NCI-H446 treated with DMSO at 0.1 percent for 48 hours (cell line): Measurements from ENCODE around the gene FUT7.
"Not testable (repeated sequence)": the region's sequence is repeated elsewhere in the genome, so short reads cannot be mapped to it uniquely, and the experiment has no call there.

Experiments used
- DNase-seq: peaks from one replicate; lab custom pipeline; 2025; lab: John Stamatoyannopoulos, UW

The FUT7 gene

GRCh38 chr9:137066096-137066861 is 34.4 kb upstream of the FUT7 start:
- DNase-seq = no peak

GRCh38 chr9:137065336-137065967 is 33.6 kb upstream of the FUT7 start:
- DNase-seq = no peak

- DNase-seq = no peak
Measured at GRCh38 chr9:137064880-137065164, 32.9 kb upstream of the FUT7 start.

GRCh38 chr9:137064027-137064879 is 32.4 kb upstream of the FUT7 start:
- DNase-seq = no peak

GRCh38 chr9:137063311-137064026 is 31.6 kb upstream of the FUT7 start:
- no peak for DNase-seq

GRCh38 chr9:137062798-137063197 is 30.9 kb upstream of the FUT7 start:
- DNase-seq = not testable (repeated sequence)

- no peak for DNase-seq
Measured at GRCh38 chr9:137062384-137062783, 30.5 kb upstream of the FUT7 start.

- DNase-seq = no peak
Measured at GRCh38 chr9:137058521-137059234, 26.8 kb upstream of the FUT7 start.

DNA sequence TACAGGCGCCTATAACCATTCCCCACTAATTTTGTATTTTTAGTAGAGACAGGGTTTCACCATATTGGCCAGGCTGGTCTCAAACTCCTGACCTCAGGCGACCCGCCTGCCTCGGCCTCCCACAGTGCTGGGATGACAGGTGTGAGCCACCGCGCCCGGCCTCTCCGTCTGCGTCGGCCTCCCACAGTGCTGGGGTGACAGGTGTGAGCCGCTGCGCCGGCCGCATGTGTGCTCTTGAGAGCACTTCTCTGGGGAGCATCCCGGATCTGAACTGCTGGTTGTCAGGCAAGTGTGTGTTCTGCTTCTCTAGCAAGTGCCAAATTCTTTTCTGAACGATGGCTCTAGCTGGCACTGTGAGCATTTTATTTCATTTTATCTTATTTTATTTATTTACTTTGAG is 25.7 kb upstream of the FUT7 start:
- peak; percentile 61 for DNase-seq

- no peak for DNase-seq
Measured at GRCh38 chr9:137056739-137057415, 25.0 kb upstream of the FUT7 start.

DNA sequence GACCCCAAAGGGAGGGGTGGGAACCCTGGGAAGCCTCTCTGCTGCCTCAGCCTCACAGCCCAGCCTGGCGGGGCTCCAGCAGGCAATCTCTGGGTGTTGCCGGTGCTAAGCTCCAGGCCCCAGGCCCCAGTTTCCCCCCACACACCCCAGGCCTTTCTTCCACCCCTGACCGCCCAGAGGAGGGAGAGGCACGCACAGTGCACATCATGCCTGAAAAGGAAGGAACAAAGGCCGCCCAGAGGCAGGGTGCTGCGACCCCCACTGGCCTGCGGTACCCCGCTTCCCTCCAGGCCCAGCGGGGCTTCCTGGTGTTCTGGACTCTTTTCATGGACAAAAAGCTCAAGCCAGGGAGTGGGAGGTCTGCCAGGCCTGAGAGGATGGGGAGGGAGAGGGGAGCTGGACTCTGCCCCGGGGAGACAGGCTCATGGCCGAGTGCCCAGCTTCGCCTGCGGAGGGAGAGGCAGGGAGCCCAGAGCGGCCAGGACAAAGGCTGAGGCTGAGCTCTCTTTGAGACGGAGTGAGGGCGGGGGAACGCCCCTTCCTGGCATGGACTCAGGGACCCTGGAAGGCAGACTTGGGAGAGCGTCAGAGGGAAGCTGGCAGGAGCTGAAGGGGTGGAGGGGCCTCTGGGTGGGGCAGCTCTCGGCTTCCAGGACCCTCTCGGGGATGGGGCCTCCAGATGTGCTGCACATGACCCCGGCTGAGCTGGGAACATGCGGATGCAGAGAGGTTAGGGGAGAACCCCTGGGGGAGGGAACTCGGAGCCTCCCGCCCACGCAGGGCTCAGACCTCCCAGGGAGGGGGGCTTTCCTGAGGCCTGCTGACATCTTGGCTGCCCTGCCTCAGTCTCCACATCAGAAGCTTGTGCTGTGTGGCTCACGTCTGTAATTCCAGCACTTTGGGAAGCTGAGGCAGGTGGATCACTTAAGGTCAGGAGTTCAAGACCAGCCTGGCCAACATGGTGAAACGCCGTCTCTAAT is 23.8 kb upstream of the FUT7 start:
- DNase-seq = peak; percentile 73

- no peak for DNase-seq
Measured at GRCh38 chr9:137054932-137055384, 23.1 kb upstream of the FUT7 start.

- no peak for DNase-seq
Measured at GRCh38 chr9:137053944-137054931, 22.4 kb upstream of the FUT7 start, which contains the start of gene ENTPD2. ENTPD2 (minus strand) TSS chr9:137054061; CDS start chr9:137053997, 64 bp downstream.

- no peak for DNase-seq
Measured at GRCh38 chr9:137052998-137053943, 21.4 kb upstream of the FUT7 start.

DNA sequence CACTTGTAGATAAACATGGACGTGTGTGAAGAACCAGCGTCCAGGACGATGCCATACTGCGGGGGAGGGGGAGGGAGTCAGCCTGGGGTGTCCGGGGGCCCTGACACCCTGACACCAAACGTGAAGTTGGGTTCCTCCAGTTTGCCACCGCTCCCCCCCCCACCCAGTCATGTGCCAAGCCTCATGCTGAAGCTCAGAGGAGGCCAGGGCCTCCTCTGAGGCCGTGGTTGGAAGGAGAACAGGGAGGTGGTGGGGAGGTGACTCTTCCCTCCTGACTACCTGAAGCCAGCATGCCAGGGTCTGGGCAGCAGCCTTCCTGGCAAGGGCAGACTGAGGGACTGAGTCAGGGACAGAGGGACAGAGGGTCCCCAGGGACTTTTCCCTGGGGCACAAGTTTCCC is 20.4 kb upstream of the FUT7 start:
- no peak for DNase-seq

GRCh38 chr9:137051145-137051724 is 19.3 kb upstream of the FUT7 start:
- DNase-seq = no peak

DNA sequence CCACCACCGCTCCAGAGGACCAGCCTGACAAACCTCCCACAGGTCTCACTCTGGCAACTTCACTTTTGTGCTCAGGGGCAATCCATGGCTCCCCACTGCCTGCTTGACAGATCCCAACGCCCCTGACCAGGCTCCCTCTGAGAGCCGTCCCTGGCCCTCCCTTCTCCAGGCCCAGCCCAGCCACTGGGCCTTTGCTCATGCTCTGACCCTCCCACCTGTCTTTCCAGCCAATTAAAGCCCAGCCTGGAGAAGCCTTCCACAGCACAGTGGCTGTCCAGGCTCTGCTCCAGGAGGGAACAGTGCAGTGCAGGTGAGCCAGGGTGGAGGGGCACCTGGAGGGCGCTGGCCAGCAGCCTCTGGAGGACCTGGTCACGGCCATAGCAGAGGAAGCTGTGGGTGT is 18.7 kb upstream of the FUT7 start:
- DNase-seq = no peak
